Ovary (tissue), 3 donors: ENCODE measurements around the gene STRIP1.

ENCODE experiments used
- POLR2A ChIP-seq: fragments of 450-650 bp; IDR thresholded peaks from one replicate; pipeline ENCODE4 v1.6.1; 2017; ENCODE audit warnings: antibody characterized with exemption, mild to moderate bottlenecking, moderate library complexity
- TF ChIP-seq, protein P1 (sequence below), 3 donors: fragments of 450-650 bp in 2 of 3; fragments of 200-600 bp in 1 of 3; IDR thresholded peaks; one replicate each; pipeline versions ENCODE4 v1.5.1 to v1.8.0; 2016 to 2022; ENCODE audit warnings: antibody characterized with exemption in 3 of 3, mild to moderate bottlenecking in 1 of 3
- donor health status: DM: no; HTN: no; CAD: no.

DNA sequence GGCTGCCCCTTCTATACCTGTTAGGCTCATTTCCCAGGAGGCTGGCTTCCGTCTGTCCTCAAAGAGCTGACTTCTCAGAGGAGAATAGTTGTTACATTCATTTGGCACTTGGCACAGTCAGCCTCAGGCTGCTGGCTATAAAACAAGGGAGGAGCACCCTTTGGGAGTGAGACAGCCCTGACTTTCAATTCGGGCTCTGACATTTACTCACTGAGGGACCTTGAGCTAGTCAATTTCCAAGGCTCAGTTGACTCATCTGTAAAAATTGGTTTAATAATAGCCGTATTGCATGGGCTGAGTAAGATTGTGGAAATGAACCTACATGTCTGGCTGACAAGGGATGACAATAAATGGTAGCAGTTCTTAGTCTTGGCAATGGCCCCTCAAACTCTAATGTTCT is 22.4 kb downstream of the STRIP1 start:
- TF ChIP-seq, protein P1, sequence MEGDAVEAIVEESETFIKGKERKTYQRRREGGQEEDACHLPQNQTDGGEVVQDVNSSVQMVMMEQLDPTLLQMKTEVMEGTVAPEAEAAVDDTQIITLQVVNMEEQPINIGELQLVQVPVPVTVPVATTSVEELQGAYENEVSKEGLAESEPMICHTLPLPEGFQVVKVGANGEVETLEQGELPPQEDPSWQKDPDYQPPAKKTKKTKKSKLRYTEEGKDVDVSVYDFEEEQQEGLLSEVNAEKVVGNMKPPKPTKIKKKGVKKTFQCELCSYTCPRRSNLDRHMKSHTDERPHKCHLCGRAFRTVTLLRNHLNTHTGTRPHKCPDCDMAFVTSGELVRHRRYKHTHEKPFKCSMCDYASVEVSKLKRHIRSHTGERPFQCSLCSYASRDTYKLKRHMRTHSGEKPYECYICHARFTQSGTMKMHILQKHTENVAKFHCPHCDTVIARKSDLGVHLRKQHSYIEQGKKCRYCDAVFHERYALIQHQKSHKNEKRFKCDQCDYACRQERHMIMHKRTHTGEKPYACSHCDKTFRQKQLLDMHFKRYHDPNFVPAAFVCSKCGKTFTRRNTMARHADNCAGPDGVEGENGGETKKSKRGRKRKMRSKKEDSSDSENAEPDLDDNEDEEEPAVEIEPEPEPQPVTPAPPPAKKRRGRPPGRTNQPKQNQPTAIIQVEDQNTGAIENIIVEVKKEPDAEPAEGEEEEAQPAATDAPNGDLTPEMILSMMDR (IDR thresholded peaks at IDR 0.05), result no peak
- TF ChIP-seq POLR2A, result no peak
